ENCODE data around the gene LGI1. TPM values are rescaled to one million over a fixed set of nuclear protein-coding genes. Genes with fewer than 3 reads are reported as not detected.

Gene LGI1
- total RNA-seq, 1 donor from 2014 or later: not detected

GRCh38 chr10:93754761-93755160, 3.0 kb upstream of the LGI1 start:
- Histone ChIP-seq H3K9me3 (replicated peaks) (no peaks in the 10 kb centered on the region), H3K27me3 (ENCODE audit: low read depth) (peaks cover 63% of the 10 kb centered on the region), H3K27ac (replicated peaks) (no peak overlapping the region), H3K4me1 (peaks cover 12% of the 10 kb centered on the region), H3K4me3 (no peak overlapping the region), H3K36me3 (no peaks in the 10 kb centered on the region)
- intact Hi-C loops (cut with micrococcal nuclease): no loop called here
- no peak for TF ChIP-seq CTCF (IDR thresholded peaks at IDR 0.05; ENCODE audit: borderline replicate concordance)
- DNase-seq: no peak

- H3K9me3 ChIP-seq (replicated peaks): no peaks in the 10 kb centered on the region
- no peaks in the 10 kb centered on the region for H3K36me3 ChIP-seq
- no peak overlapping the region for H3K27ac ChIP-seq (replicated peaks)
- DNase-seq: no peak
- H3K27me3 ChIP-seq (ENCODE audit: low read depth): peaks cover 66% of the 10 kb centered on the region
- no peak for TF ChIP-seq CTCF (IDR thresholded peaks at IDR 0.05; ENCODE audit: borderline replicate concordance)
- H3K4me1 ChIP-seq: peaks cover 12% of the 10 kb centered on the region
- intact Hi-C loops (cut with micrococcal nuclease): no loop called here
- H3K4me3 ChIP-seq: no peak overlapping the region
Observed at GRCh38 chr10:93755443-93756116, 2.2 kb upstream of the LGI1 start.

GRCh38 chr10:93756118-93756517, 1.6 kb upstream of the LGI1 start:
- Histone ChIP-seq H3K4me1 (peaks cover 12% of the 10 kb centered on the region), H3K36me3 (no peaks in the 10 kb centered on the region), H3K27me3 (ENCODE audit: low read depth) (peaks cover 66% of the 10 kb centered on the region), H3K27ac (replicated peaks) (no peak overlapping the region), H3K9me3 (replicated peaks) (no peaks in the 10 kb centered on the region), H3K4me3 (no peak overlapping the region)
- intact Hi-C loops (cut with micrococcal nuclease): no loop called here
- TF ChIP-seq CTCF (IDR thresholded peaks at IDR 0.05; ENCODE audit: borderline replicate concordance): no peak
- DNase-seq: no peak

- DNase-seq: no peak
- H3K27ac ChIP-seq (replicated peaks): no peak overlapping the region
- no peaks in the 10 kb centered on the region for H3K9me3 ChIP-seq (replicated peaks)
- peak overlapping the region; percentile 29 for H3K4me3 ChIP-seq
- H3K4me1 ChIP-seq: peaks cover 8% of the 10 kb centered on the region
- TF ChIP-seq CTCF (IDR thresholded peaks at IDR 0.05; ENCODE audit: borderline replicate concordance): no peak
- H3K36me3 ChIP-seq: no peaks in the 10 kb centered on the region
- intact Hi-C loops (cut with micrococcal nuclease): no loop called here
- peaks cover 67% of the 10 kb centered on the region for H3K27me3 ChIP-seq (ENCODE audit: low read depth)
Observed at GRCh38 chr10:93757136-93757535, 600 bp upstream of the LGI1 start.

GRCh38 chr10:93758508-93758885, 761 bp downstream of the LGI1 start:
- H3K27ac ChIP-seq (replicated peaks): no peak overlapping the region
- peaks cover 7% of the 10 kb centered on the region for H3K4me1 ChIP-seq
- intact Hi-C loops (cut with micrococcal nuclease): no loop called here
- H3K4me3 ChIP-seq: no peak overlapping the region
- DNase-seq: no peak
- no peaks in the 10 kb centered on the region for H3K36me3 ChIP-seq
- peaks cover 75% of the 10 kb centered on the region for H3K27me3 ChIP-seq (ENCODE audit: low read depth)
- no peak for TF ChIP-seq CTCF (IDR thresholded peaks at IDR 0.05; ENCODE audit: borderline replicate concordance)
- no peaks in the 10 kb centered on the region for H3K9me3 ChIP-seq (replicated peaks)
